ENCODE results near the gene AHNAK2.

GRCh38 chr14:104993306-104993705, 15.1 kb upstream of the AHNAK2 start:
- no peak for TF ChIP-seq EZH2 (IDR thresholded peaks at IDR 0.05; ENCODE audit: low read depth)
- no peak for TF ChIP-seq CTCF (conservative IDR thresholded peaks at IDR 0.05)
